Natural killer cell treated with Interleukin-12 subunit alpha and Interleukin-12 subunit beta and Interleukin-15 and Interleukin-18, amount 100 ng/mL, for 72 hours (primary cell): ENCODE data around the gene EHD1. TPM values are rescaled to one million over a fixed set of nuclear protein-coding genes. Genes with fewer than 3 reads are reported as not detected.
"Not testable (repeated sequence)": the region's sequence is repeated elsewhere in the genome, so short reads cannot be mapped to it uniquely, and the experiment has no call there.

Experiments
- ATAC-seq, 2 donors: fragments of 150-1000 bp; cut with Tn5 transposase in 1 of 2; sonication (Bioruptor Pico), chemical (Tn5 transposase) in 1 of 2; 2 replicates each; pipeline ENCODE4 v1.10.0; 2021
- DNase-seq: peaks from one replicate; pipeline ENCODE4 v3.0.0; 2022; ENCODE audit warnings: low spot score
- H3K27ac Mint-ChIP-seq, 2 donors: 1 replicate in 1 of 2; 2 replicates in 1 of 2; pipeline ENCODE4 v1.8.0; 2022; ENCODE audit warnings: mixed read lengths in 2 of 2, mild to moderate bottlenecking in 1 of 2, moderate library complexity in 1 of 2
- H3K27me3 Mint-ChIP-seq, 2 donors: 1 replicate in 1 of 2; 2 replicates in 1 of 2; pipeline ENCODE4 v1.8.0; 2022; ENCODE audit warnings: mixed read lengths in 2 of 2
- H3K36me3 Mint-ChIP-seq: one replicate; pipeline ENCODE4 v1.8.0; 2022; ENCODE audit warnings: mixed read lengths
- H3K4me1 Mint-ChIP-seq, 2 donors: 1 replicate in 1 of 2; 2 replicates in 1 of 2; pipeline ENCODE4 v1.8.0; 2022; ENCODE audit warnings: low read depth in 2 of 2, mixed read lengths in 2 of 2, mild to moderate bottlenecking in 1 of 2
- H3K4me3 Mint-ChIP-seq: one replicate; pipeline ENCODE4 v1.8.0; 2022; ENCODE audit warnings: mixed read lengths
- H3K9me3 Mint-ChIP-seq: 2 replicates; pipeline ENCODE4 v1.8.0; 2022; ENCODE audit warnings: mixed read lengths
- total RNA-seq, 2 donors: library from RNA; stranded (reverse); gene quantifications; one replicate each; pipeline ENCODE4 v1.2.3, GENCODE V29; 2022

Gene EHD1
- total RNA-seq, 2 donors from 2014 or later = 202 to 235 TPM

GRCh38 chr11:64831411-64831891, 47.0 kb downstream of the EHD1 start:
- no peaks in the 10 kb centered on the region for H3K27me3 Mint-ChIP-seq
- no peak overlapping the region for H3K4me3 Mint-ChIP-seq
- no peaks in the 10 kb centered on the region for H3K36me3 Mint-ChIP-seq
- no peak overlapping the region for H3K27ac Mint-ChIP-seq
- ATAC-seq = no peak
- H3K9me3 Mint-ChIP-seq = no peaks in the 10 kb centered on the region
- no peaks in the 10 kb centered on the region for H3K4me1 Mint-ChIP-seq
- no peak for DNase-seq

- Mint-ChIP-seq H3K27me3 (no peaks in the 10 kb centered on the region), H3K36me3 (no peaks in the 10 kb centered on the region), H3K27ac (no peak overlapping the region), H3K4me3 (no peak overlapping the region), H3K4me1 (no peaks in the 10 kb centered on the region), H3K9me3 (no peaks in the 10 kb centered on the region)
- ATAC-seq (no peak), DNase-seq (no peak)
Measured at GRCh38 chr11:64829536-64830251, 48.7 kb downstream of the EHD1 start.

GRCh38 chr11:64827451-64827839, 51.0 kb downstream of the EHD1 start:
- Mint-ChIP-seq H3K27me3 (no peaks in the 10 kb centered on the region), H3K4me1 (no peaks in the 10 kb centered on the region), H3K4me3 (no peak overlapping the region), H3K9me3 (no peaks in the 10 kb centered on the region), H3K27ac (no peak overlapping the region), H3K36me3 (no peaks in the 10 kb centered on the region)
- no peak for DNase-seq
- ATAC-seq = no peak

- DNase-seq = no peak
Measured at GRCh38 chr11:64826578-64827450, 51.6 kb downstream of the EHD1 start.

GRCh38 chr11:64826062-64826461, 52.4 kb downstream of the EHD1 start:
- Mint-ChIP-seq H3K4me1 (peaks cover 0 to under 1% of the 10 kb centered on the region in 2 donors), H3K9me3 (no peaks in the 10 kb centered on the region), H3K36me3 (no peaks in the 10 kb centered on the region), H3K4me3 (no peak overlapping the region), H3K27ac (no peak overlapping the region), H3K27me3 (no peaks in the 10 kb centered on the region)
- DNase-seq (no peak), ATAC-seq (no peak)

More at GRCh38 chr11:64826578-64827450, 51.6 kb downstream of the EHD1 start:
- ATAC-seq = no peak
- Mint-ChIP-seq H3K4me1 (no peaks in the 10 kb centered on the region), H3K9me3 (no peaks in the 10 kb centered on the region), H3K27me3 (no peaks in the 10 kb centered on the region), H3K36me3 (no peaks in the 10 kb centered on the region), H3K27ac (no peak overlapping the region), H3K4me3 (no peak overlapping the region)

- H3K4me3 Mint-ChIP-seq = no peak overlapping the region
- no peaks in the 10 kb centered on the region for H3K36me3 Mint-ChIP-seq
- H3K4me1 Mint-ChIP-seq = peaks cover 0 to 3% of the 10 kb centered on the region in 2 donors
- H3K27ac Mint-ChIP-seq = peak overlapping the region in 1 of 2 donors; percentile 20
- DNase-seq = no peak
- H3K27me3 Mint-ChIP-seq = no peaks in the 10 kb centered on the region
- no peaks in the 10 kb centered on the region for H3K9me3 Mint-ChIP-seq
- ATAC-seq = no peak
Measured at GRCh38 chr11:64823568-64824119, 54.8 kb downstream of the EHD1 start.

GRCh38 chr11:64817476-64817875, 60.9 kb downstream of the EHD1 start:
- Mint-ChIP-seq H3K27ac (peak overlapping the region in 1 of 2 donors; percentile 43), H3K9me3 (no peaks in the 10 kb centered on the region), H3K27me3 (no peaks in the 10 kb centered on the region), H3K4me3 (no peak overlapping the region), H3K4me1 (peaks cover 0 to 3% of the 10 kb centered on the region in 2 donors), H3K36me3 (no peaks in the 10 kb centered on the region)
- DNase-seq (no peak), ATAC-seq (no peak)

- H3K4me3 Mint-ChIP-seq, H3K36me3 Mint-ChIP-seq, H3K27me3 Mint-ChIP-seq, H3K9me3 Mint-ChIP-seq, ATAC-seq, DNase-seq, H3K27ac Mint-ChIP-seq, H3K4me1 Mint-ChIP-seq: not testable (repeated sequence)
Measured at GRCh38 chr11:64815433-64815832, 63.0 kb downstream of the EHD1 start.

- DNase-seq = no peak
- H3K4me3 Mint-ChIP-seq = no peak overlapping the region
Measured at GRCh38 chr11:64814712-64815187, 63.7 kb downstream of the EHD1 start.

GRCh38 chr11:64813826-64814225, 64.6 kb downstream of the EHD1 start:
- DNase-seq = no peak
- Mint-ChIP-seq H3K27me3 (no peaks in the 10 kb centered on the region), H3K36me3 (no peaks in the 10 kb centered on the region), H3K4me1 (peaks cover 14 to 15% of the 10 kb centered on the region in 2 donors), H3K4me3 (no peak overlapping the region), H3K9me3 (no peaks in the 10 kb centered on the region), H3K27ac (no peak overlapping the region)
- ATAC-seq = no peak

More at GRCh38 chr11:64814712-64815187, 63.7 kb downstream of the EHD1 start:
- Mint-ChIP-seq H3K36me3 (no peaks in the 10 kb centered on the region), H3K9me3 (no peaks in the 10 kb centered on the region), H3K4me1 (peaks cover 7 to 8% of the 10 kb centered on the region in 2 donors), H3K27ac (no peak overlapping the region), H3K27me3 (no peaks in the 10 kb centered on the region)
- no peak for ATAC-seq

- Mint-ChIP-seq H3K27ac (peak overlapping the region; percentile 88 to 93), H3K4me1 (peaks cover 20 to 21% of the 10 kb centered on the region in 2 donors), H3K4me3 (peak overlapping the region; percentile 93), H3K9me3 (no peaks in the 10 kb centered on the region), H3K36me3 (no peaks in the 10 kb centered on the region), H3K27me3 (no peaks in the 10 kb centered on the region)
- ATAC-seq = peak; percentile 16 to 51
- no peak for DNase-seq
Measured at GRCh38 chr11:64810891-64811272, 67.5 kb downstream of the EHD1 start.

- peak; percentile 87 for DNase-seq
- H3K4me1 Mint-ChIP-seq = peaks cover 20 to 21% of the 10 kb centered on the region in 2 donors
- H3K27ac Mint-ChIP-seq = peak within 1 kb of the TSS; percentile 88 to 93
- peak within 1 kb of the TSS; percentile 93 for H3K4me3 Mint-ChIP-seq
- no peaks in the 10 kb centered on the region for H3K36me3 Mint-ChIP-seq
- ATAC-seq = peak; percentile 94 to 96
- no peaks in the 10 kb centered on the region for H3K27me3 Mint-ChIP-seq
- H3K9me3 Mint-ChIP-seq = no peaks in the 10 kb centered on the region
Measured at GRCh38 chr11:64810271-64810890, 68.0 kb downstream of the EHD1 start, which contains the start of gene MEN1. TSS of gene MEN1 (minus strand) at chr11:64810551. CDS start at chr11:64810109, 442 bp downstream.

GRCh38 chr11:64809781-64810241, 68.6 kb downstream of the EHD1 start:
- Mint-ChIP-seq H3K4me3 (peak overlapping the region; percentile 93), H3K36me3 (no peaks in the 10 kb centered on the region), H3K4me1 (peaks cover 20 to 21% of the 10 kb centered on the region in 2 donors), H3K9me3 (no peaks in the 10 kb centered on the region), H3K27me3 (no peaks in the 10 kb centered on the region), H3K27ac (peak overlapping the region; percentile 88 to 93)
- DNase-seq (no peak), ATAC-seq (peak; percentile 1 to 18)
